Peyer's patch (tissue), 4 donors: ENCODE results near the gene PRR5. TPM values are rescaled to one million over a fixed set of nuclear protein-coding genes. Genes with fewer than 3 reads are reported as not detected.

Experiments used
- DNase-seq, 3 donors: peaks; one replicate each; pipeline ENCODE4 v3.0.0-alpha.2; 2017 to 2019
- H3K27ac ChIP-seq, 4 donors: fragments of 200-600 bp; sonication (generic); one replicate each; pipeline ENCODE4 v1.5.1; 2016 to 2019
- H3K27me3 ChIP-seq, 2 donors: fragments of 200-600 bp; sonication (generic); one replicate each; pipeline ENCODE4 v1.5.1; 2019
- H3K36me3 ChIP-seq, 3 donors: fragments of 200-600 bp; sonication (generic); one replicate each; pipeline ENCODE4 v1.5.1; 2016 to 2019
- H3K4me1 ChIP-seq, 4 donors: fragments of 200-600 bp; sonication (generic); one replicate each; pipeline ENCODE4 v1.5.1; 2016 to 2019
- H3K4me3 ChIP-seq, 4 donors: fragments of 200-600 bp; sonication (generic); 1 replicate in 3 of 4; 2 replicates in 1 of 4; pipeline ENCODE4 v1.5.1; 2016 to 2019; ENCODE audit warnings: mild to moderate bottlenecking in 1 of 4
- H3K9me3 ChIP-seq, 4 donors: fragments of 200-600 bp; sonication (generic); one replicate each; pipeline ENCODE4 v1.5.1; 2016 to 2019; ENCODE audit warnings: mild to moderate bottlenecking in 1 of 4
- CTCF ChIP-seq, 6 experiments: fragments of 450-650 bp in 4 of 6; fragments of 200-600 bp in 2 of 6; sonication (generic) in 1 of 6; IDR thresholded peaks; one replicate each; pipeline ENCODE4 v1.5.1; 2017 to 2019; ENCODE audit warnings: antibody characterized with exemption in 6 of 6, mild to moderate bottlenecking in 3 of 6, moderate library complexity in 1 of 6
- POLR2A ChIP-seq, 2 donors: fragments of 450-650 bp; IDR thresholded peaks; one replicate each; pipeline ENCODE4 v1.5.1; 2017; ENCODE audit warnings: antibody characterized with exemption in 2 of 2, mild to moderate bottlenecking in 2 of 2, moderate library complexity in 2 of 2
- total RNA-seq, 4 donors: library from RNA; depleted of rRNA; stranded (reverse); fragments of >200 nt; gene quantifications; one replicate each; pipeline ENCODE4 v1.1.0, GENCODE V29; 2016

Gene PRR5
- total RNA-seq, 4 donors from 2014 or later, result 20.6 to 84.3 (median 51.0) TPM

- H3K27me3 ChIP-seq, result peaks cover 0 to 7% of the 10 kb centered on the region in 2 donors
Observed at GRCh38 chr22:44748524-44748923, 46.5 kb downstream of the PRR5 start.

GRCh38 chr22:44750481-44750880, 48.5 kb downstream of the PRR5 start:
- DNase-seq, result no peak
- TF ChIP-seq POLR2A (IDR thresholded peaks at IDR 0.05), result no peak
- no peak for TF ChIP-seq CTCF (IDR thresholded peaks at IDR 0.05)
- H3K27ac ChIP-seq, result no peak overlapping the region
- peaks cover 0 to 7% of the 10 kb centered on the region in 2 donors for H3K27me3 ChIP-seq
- H3K9me3 ChIP-seq, result no peaks in the 10 kb centered on the region
- H3K4me1 ChIP-seq, result peaks cover 0 to 24% (median 3%) of the 10 kb centered on the region in 4 donors
- H3K4me3 ChIP-seq, result no peak overlapping the region
- H3K36me3 ChIP-seq, result no peaks in the 10 kb centered on the region

More at GRCh38 chr22:44748524-44748923, 46.5 kb downstream of the PRR5 start:
- H3K4me3 ChIP-seq, result no peak overlapping the region
- TF ChIP-seq CTCF (IDR thresholded peaks at IDR 0.05), result no peak
- no peak for TF ChIP-seq POLR2A (IDR thresholded peaks at IDR 0.05)
- H3K27ac ChIP-seq, result no peak overlapping the region
- DNase-seq, result no peak
- peaks cover 0 to 20% (median 3%) of the 10 kb centered on the region in 4 donors for H3K4me1 ChIP-seq
- no peaks in the 10 kb centered on the region for H3K9me3 ChIP-seq
- no peaks in the 10 kb centered on the region for H3K36me3 ChIP-seq

DNA sequence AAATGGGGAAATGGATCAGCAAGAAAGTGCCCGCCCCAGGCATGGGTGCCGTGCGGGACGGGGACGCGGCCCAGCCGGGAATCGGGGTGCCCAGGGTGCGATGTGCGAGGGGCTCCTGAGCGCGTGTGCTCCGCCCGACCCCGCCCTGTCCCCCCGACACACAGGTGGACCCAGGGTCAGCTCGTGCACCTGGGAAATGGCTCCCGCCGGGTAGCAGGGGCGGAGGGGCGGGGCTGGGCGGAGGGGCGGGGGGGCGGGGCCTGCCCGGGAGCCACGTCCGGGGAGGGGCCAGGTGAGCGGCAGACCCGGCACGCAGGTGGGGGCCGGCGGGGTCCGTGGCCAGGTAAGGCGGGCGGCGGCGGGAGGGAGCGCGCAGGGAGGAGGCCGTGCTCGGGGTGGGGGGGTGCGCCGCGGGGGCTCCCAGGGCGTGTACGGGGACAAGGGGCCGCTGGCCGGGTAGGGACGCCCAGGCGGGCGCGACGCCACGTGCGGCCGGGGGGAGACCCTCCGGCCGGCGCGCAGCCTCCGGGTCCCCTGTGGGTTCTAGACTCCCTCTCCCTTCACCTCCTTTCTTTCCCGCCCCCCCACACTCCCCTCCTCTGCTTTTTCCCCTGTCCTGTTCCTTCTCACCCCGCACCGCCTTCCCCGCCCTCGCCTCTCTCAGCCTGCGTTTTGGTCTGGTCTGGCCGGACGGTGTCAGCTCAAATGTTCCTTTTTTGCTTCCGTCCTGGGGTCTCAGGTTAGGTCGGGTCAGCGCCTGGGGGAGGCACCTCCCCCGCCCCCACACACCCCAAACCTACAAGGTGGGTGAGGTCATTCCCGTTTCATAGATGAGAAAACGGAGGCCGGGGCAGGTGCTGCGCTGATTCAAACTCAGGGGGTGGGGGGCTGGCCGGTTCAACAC, 50.5 kb downstream of the PRR5 start, which contains the start of gene ARHGAP8:
TSS of gene ARHGAP8 (plus strand) at position 291 of the 904 bp plus-strand sequence. CDS start 33,953 bp downstream, outside the sequence.
- H3K9me3 ChIP-seq, result no peaks in the 10 kb centered on the region
- peak in 2 of 3 donors; percentile 62 to 85 for DNase-seq
- no peak for TF ChIP-seq CTCF (IDR thresholded peaks at IDR 0.05)
- TF ChIP-seq POLR2A (IDR thresholded peaks at IDR 0.05), result no peak
- H3K36me3 ChIP-seq, result no peaks in the 10 kb centered on the region
- peak within 1 kb of the TSS in 3 of 4 donors; percentile 46 to 72 (median 63) for H3K27ac ChIP-seq
- H3K4me3 ChIP-seq, result peak within 1 kb of the TSS; percentile 35 to 67 (median 54)
- H3K27me3 ChIP-seq, result peaks cover 0 to 7% of the 10 kb centered on the region in 2 donors
- H3K4me1 ChIP-seq, result peaks cover 0 to 20% (median 3%) of the 10 kb centered on the region in 4 donors

- Histone ChIP-seq H3K9me3 (no peaks in the 10 kb centered on the region), H3K36me3 (no peaks in the 10 kb centered on the region), H3K4me1 (peaks cover 0 to 26% (median 3%) of the 10 kb centered on the region in 4 donors), H3K27ac (peak overlapping the region in 1 of 4 donors; percentile 72), H3K27me3 (peaks cover 0 to 7% of the 10 kb centered on the region in 2 donors), H3K4me3 (peak overlapping the region in 2 of 4 donors; percentile 65 to 67)
- DNase-seq, result no peak
- TF ChIP-seq POLR2A (IDR thresholded peaks at IDR 0.05) (no peak), CTCF (IDR thresholded peaks at IDR 0.05) (no peak)
Observed at GRCh38 chr22:44753189-44754042, 51.4 kb downstream of the PRR5 start.

- Histone ChIP-seq H3K36me3 (no peaks in the 10 kb centered on the region), H3K4me1 (peaks cover 0 to 40% (median 3%) of the 10 kb centered on the region in 4 donors), H3K4me3 (no peak overlapping the region), H3K27me3 (peaks cover 0 to 7% of the 10 kb centered on the region in 2 donors), H3K27ac (peak overlapping the region in 1 of 4 donors; percentile 68), H3K9me3 (no peaks in the 10 kb centered on the region)
- no peak for DNase-seq
- TF ChIP-seq POLR2A (IDR thresholded peaks at IDR 0.05) (no peak), CTCF (IDR thresholded peaks at IDR 0.05) (no peak)
Observed at GRCh38 chr22:44754998-44755397, 53.0 kb downstream of the PRR5 start.
